GM12878 (cell line): ENCODE data around the gene MAMLD1. TPM values are rescaled to one million over a fixed set of nuclear protein-coding genes. Genes with fewer than 3 reads are reported as not detected.

Experiments used
- ATAC-seq: fragments of 200-7000 bp; cut with Tn5 transposase; 3 replicates; pipeline ENCODE4 v1.9.1; 2020; ENCODE audit warnings: mild to moderate bottlenecking, moderate library complexity
- BruUV-seq: library from RNA; stranded (reverse); fragments of 400-500 nt; replicated peaks from 2 replicates; lab custom pipeline; 2021; lab: Mats Ljungman, UMichigan
- CTCF ChIA-PET: fragments of 300-600 bp; sonication (Branson Sonifier 250); formaldehyde crosslinking; extraction: SDS; loops from one replicate; lab custom pipeline; 2021; ENCODE audit warnings: inconsistent platforms; lab: Yijun Ruan, JAX
- POLR2A ChIA-PET: fragments of 350-600 bp; formaldehyde crosslinking; extraction: SDS; loops from one replicate; lab custom pipeline; 2021; ENCODE audit warnings: inconsistent platforms; lab: Charles Lee
- RAD21 ChIA-PET: fragments of 300-600 bp; sonication (Branson Sonifier 250); formaldehyde crosslinking; loops from one replicate; lab custom pipeline; 2023; ENCODE audit warnings: antibody characterized with exemption; ENCODE audit not compliant: unreplicated experiment; lab: Charles Lee
- SMC1A ChIA-PET: fragments of 300-600 bp; sonication (Branson Sonifier 250); formaldehyde crosslinking; loops from one replicate; lab custom pipeline; 2023; ENCODE audit not compliant: unreplicated experiment, uncharacterized antibody; lab: Charles Lee
- DNase-seq: peaks from one replicate; pipeline ENCODE4 v3.0.0-alpha.2; 2011; ENCODE audit warnings: low read depth, low spot score
- FAIRE-seq: peaks from 3 replicates; lab custom pipeline; 2011; peaks lifted over from hg19 to GRCh38; lab: Jason Lieb, UNC
- H2AFZ ChIP-seq: 2 replicates; pipeline ENCODE4 v1.6.0; 2011; ENCODE audit warnings: low read depth, low read length, control low read depth; ENCODE audit not compliant: control insufficient read depth
- H3K27ac ChIP-seq: 2 replicates; pipeline ENCODE4 v1.5.1; 2011; ENCODE audit warnings: control low read depth; ENCODE audit not compliant: control insufficient read depth, insufficient read depth
- H3K27me3 ChIP-seq, 2 experiments: replicated peaks in 1 of 2; 2 replicates each; pipeline versions ENCODE4 v1.6.0 to v1.6.1; 2011; ENCODE audit warnings: low read length in 1 of 2; ENCODE audit not compliant: control insufficient read depth in 2 of 2, insufficient read depth in 2 of 2
- H3K36me3 ChIP-seq, 2 experiments: 2 replicates each; pipeline ENCODE4 v1.5.1; 2011; ENCODE audit warnings: low read length in 1 of 2; ENCODE audit not compliant: control insufficient read depth in 2 of 2, insufficient read depth in 2 of 2
- H3K4me1 ChIP-seq: 2 replicates; pipeline ENCODE4 v1.6.1; 2011; ENCODE audit warnings: mild to moderate bottlenecking, low read length, moderate library complexity, mixed read lengths; ENCODE audit not compliant: control insufficient read depth, insufficient read depth
- H3K4me2 ChIP-seq: 2 replicates; pipeline ENCODE4 v1.6.0; 2011; ENCODE audit warnings: control low read depth; ENCODE audit not compliant: control insufficient read depth, insufficient read depth
- H3K4me3 ChIP-seq: fragments of 200-600 bp; sonication (generic); 2 replicates; pipeline ENCODE4 v1.5.1; 2016
- H3K79me2 ChIP-seq: 2 replicates; pipeline ENCODE4 v1.6.0; 2011; ENCODE audit warnings: low read length; ENCODE audit not compliant: control insufficient read depth, insufficient read depth
- H3K9ac ChIP-seq: 2 replicates; pipeline ENCODE4 v1.8.0; 2011; ENCODE audit warnings: low read length, control low read depth, mixed read lengths; ENCODE audit not compliant: control insufficient read depth, insufficient read depth
- H3K9me3 ChIP-seq: replicated peaks from 3 replicates; pipeline ENCODE4 v1.5.1; 2011; ENCODE audit warnings: mild to moderate bottlenecking, low read length; ENCODE audit not compliant: control insufficient read depth, insufficient read depth
- H4K20me1 ChIP-seq: 2 replicates; pipeline ENCODE4 v1.6.0; 2011; ENCODE audit not compliant: control insufficient read depth, insufficient read depth
- CHD4 ChIP-seq: fragments of 200-600 bp; sonication (generic); IDR thresholded peaks from 2 replicates; pipeline ENCODE4 v1.6.1; 2016; ENCODE audit warnings: mild to moderate bottlenecking
- E2F4 ChIP-seq: IDR thresholded peaks from 2 replicates; pipeline ENCODE4 v1.6.1; 2012; ENCODE audit warnings: low read depth, low read length, improper control_type of control experiment
- ELK1 ChIP-seq: IDR thresholded peaks from 2 replicates; pipeline ENCODE4 v1.6.1; 2012; ENCODE audit warnings: low read depth, low read length, improper control_type of control experiment
- MEF2B ChIP-seq: fragments of 450-650 bp; IDR thresholded peaks from 2 replicates; pipeline ENCODE4 v1.6.1; 2018; ENCODE audit warnings: mild to moderate bottlenecking, moderate library complexity; ENCODE audit not compliant: partially characterized antibody, poor library complexity, severe bottlenecking
- PAX5 ChIP-seq: IDR thresholded peaks from 2 replicates; pipeline ENCODE4 v1.6.1; 2011; ENCODE audit warnings: low read depth, low read length, borderline replicate concordance
- POLR2AphosphoS2 ChIP-seq: IDR thresholded peaks from 2 replicates; pipeline ENCODE4 v1.6.1; 2011; ENCODE audit warnings: low read depth, mild to moderate bottlenecking, low read length, improper control_type of control experiment, moderate library complexity
- POU2F2 ChIP-seq: IDR thresholded peaks from 3 replicates; pipeline ENCODE4 v1.6.1; 2011; ENCODE audit warnings: low read depth, mild to moderate bottlenecking, low read length, borderline replicate concordance
- RCOR1 ChIP-seq: conservative IDR thresholded peaks from 2 replicates; pipeline ENCODE4 v1.6.1; 2012; ENCODE audit warnings: low read depth, low read length, improper control_type of control experiment
- RELA ChIP-seq: fragments of 450-650 bp; IDR thresholded peaks from 2 replicates; pipeline ENCODE4 v1.8.0; 2014; ENCODE audit warnings: borderline replicate concordance; ENCODE audit not compliant: partially characterized antibody
- SIN3A ChIP-seq: IDR thresholded peaks from 2 replicates; pipeline ENCODE4 v1.6.1; 2012; ENCODE audit warnings: low read depth, low read length, improper control_type of control experiment
- TCF12 ChIP-seq: IDR thresholded peaks from 2 replicates; pipeline ENCODE4 v1.6.1; 2011; ENCODE audit warnings: low read depth, mild to moderate bottlenecking, low read length
- YBX1 ChIP-seq: fragments of 450-650 bp; IDR thresholded peaks from 2 replicates; pipeline ENCODE4 v1.6.1; 2016; ENCODE audit warnings: antibody characterized with exemption
- ZNF217 ChIP-seq: fragments of 450-650 bp; IDR thresholded peaks from 2 replicates; pipeline ENCODE4 v1.6.1; 2017; ENCODE audit warnings: antibody characterized with exemption, mild to moderate bottlenecking
- WGBS: methylation state at CpG from one replicate; pipeline ENCODE4 v1.1.6; 2016; ENCODE audit warnings: low lambda C conversion rate; ENCODE audit not compliant: insufficient replicate concordance, insufficient coverage; ENCODE audit errors: missing lambda C conversion rate; 5-methylcytosine and 5-hydroxymethylcytosine counted together
- in situ Hi-C: fragments of 300-500 bp; cut with MboI; formaldehyde crosslinking; loops from 9 replicates; pipeline ENCODE4 v1.14.3; 2018; ENCODE audit warnings: mixed read lengths
- intact Hi-C: fragments of 100-400 bp; cut with micrococcal nuclease; formaldehyde crosslinking; loops from one replicate; pipeline ENCODE4 v1.14.2; 2022; ENCODE audit not compliant: unreplicated experiment
- polyA plus RNA-seq, 11 experiments: library from polyadenylated mRNA; depleted of rRNA in 4 of 11; unstranded in 6 of 11; stranded (reverse) in 5 of 11; fragments of >200 nt; fragmentation: Nextera tagmentation in 4 of 11; fragmentation: Illumina TruSeq in 1 of 11; extraction: Ambion mirVana in 4 of 11; extraction: Trizol in 1 of 11; gene quantifications; 1 replicate in 1 of 11; 2 replicates in 10 of 11; pipeline versions ENCODE4 v1.2.1 to v1.2.3, GENCODE V29; 2011 to 2016; ENCODE audit warnings: inconsistent platforms in 2 of 11, missing spikeins in 2 of 11, low read depth in 1 of 11
- total RNA-seq, 4 experiments: library from RNA; depleted of rRNA in 3 of 4; stranded (reverse); fragments of >200 nt in 3 of 4; fragmentation: Illumina TruSeq in 1 of 4; extraction: Trizol in 1 of 4; gene quantifications; 2 replicates each; pipeline versions ENCODE4 v1.2.1 to v1.2.3, GENCODE V29; 2013 to 2021

Gene MAMLD1
- total and polyA plus RNA-seq, 10 of the 15 experiments (the other 5 are each of a cell fraction or from before 2014, with no cell fraction given): 0.03 to 0.05 TPM; not detected in 8

GRCh38 chrX:150456941-150457340, 93.8 kb downstream of the MAMLD1 start:
- intact Hi-C loops: no loop called here

GRCh38 chrX:150459196-150459595, 96.1 kb downstream of the MAMLD1 start:
- no peaks in the 10 kb centered on the region for H3K79me2 ChIP-seq
- H3K9ac ChIP-seq: no peak overlapping the region
- ATAC-seq (no peak), DNase-seq (no peak), FAIRE-seq (no peak)
- no peaks in the 10 kb centered on the region for H3K4me1 ChIP-seq
- H3K27ac ChIP-seq: no peak overlapping the region
- H3K36me3 ChIP-seq: no peaks in the 10 kb centered on the region
- no peak overlapping the region for H3K4me3 ChIP-seq
- RAD21 ChIA-PET: no interaction called here
- intact Hi-C loops (no loop called here), in situ Hi-C loops (no loop called here)
- H4K20me1 ChIP-seq: no peaks in the 10 kb centered on the region
- no peaks in the 10 kb centered on the region for H3K9me3 ChIP-seq
- BruUV-seq: no TSS peak
- no peak overlapping the region for H3K4me2 ChIP-seq
- CTCF ChIA-PET: no interaction called here
- no peaks in the 10 kb centered on the region for H3K27me3 ChIP-seq
- TF ChIP-seq MEF2B (no peak), POU2F2 (no peak), RCOR1 (no peak), POLR2AphosphoS2 (no peak), ELK1 (no peak), CHD4 (no peak), RELA (no peak), PAX5 (no peak), YBX1 (no peak), E2F4 (no peak), TCF12 (no peak)
- POLR2A ChIA-PET: no interaction called here
- H2AFZ ChIP-seq: no peak overlapping the region
- SMC1A ChIA-PET: no interaction called here

More at GRCh38 chrX:150456941-150457340, 93.8 kb downstream of the MAMLD1 start:
- Histone ChIP-seq H3K4me1 (no peaks in the 10 kb centered on the region), H3K27me3 (no peaks in the 10 kb centered on the region), H3K9me3 (no peaks in the 10 kb centered on the region), H3K27ac (no peak overlapping the region), H3K4me2 (no peak overlapping the region), H2AFZ (no peak overlapping the region), H3K36me3 (no peaks in the 10 kb centered on the region), H3K79me2 (no peaks in the 10 kb centered on the region), H4K20me1 (no peaks in the 10 kb centered on the region), H3K9ac (no peak overlapping the region), H3K4me3 (no peak overlapping the region)
- ChIA-PET SMC1A (interaction anchor here (1.2 kb wide), 1 partner anchor 18 kb away, joined by 3 read pairs; no protein-coding TSS in a partner anchor), CTCF (no interaction called here), RAD21 (no interaction called here), POLR2A (no interaction called here)
- in situ Hi-C loops: no loop called here
- FAIRE-seq (no peak), DNase-seq (no peak), ATAC-seq (no peak)
- TF ChIP-seq SIN3A (no peak), ZNF217 (no peak)
- 100% methylated on average over 1 of the region's 1 CpG for WGBS
- BruUV-seq: no TSS peak
